ENCODE data around the gene DNAH6.

GRCh38 chr2:84491256-84491655 is 25.0 kb upstream of the DNAH6 start:
- no peak for TF ChIP-seq CTCF (IDR thresholded peaks at IDR 0.05; ENCODE audit: low read depth, low read length)
- TF ChIP-seq POLR2A (IDR thresholded peaks at IDR 0.05; ENCODE audit: extremely low read depth, insufficient read length), result no peak

All from NB4 (cell line).